NCI-H510A (cell line): ENCODE data around the gene FBXO34.
A peak's percentile ranks its signal among the peaks of the same experiment; 100 is the strongest.
"Not testable (repeated sequence)": the region's sequence is repeated elsewhere in the genome, so short reads cannot be mapped to it uniquely, and the experiment has no call there.

Experiments
- DNase-seq: peaks from one replicate; lab custom pipeline; 2025; lab: John Stamatoyannopoulos, UW

FBXO34 gene

GRCh38 chr14:55348766-55349453 lies 77.7 kb downstream of the FBXO34 start:
- no peak for DNase-seq

- no peak for DNase-seq
These were observed 78.3 kb downstream of the FBXO34 start for GRCh38 chr14:55349565-55349964.

- DNase-seq, result no peak
These were observed 79.2 kb downstream of the FBXO34 start for GRCh38 chr14:55350461-55350860.

- DNase-seq, result no peak
These were observed 79.9 kb downstream of the FBXO34 start for GRCh38 chr14:55351111-55351510.

GRCh38 chr14:55352201-55352600 lies 81.0 kb downstream of the FBXO34 start:
- no peak for DNase-seq

- no peak for DNase-seq
These were observed 82.7 kb downstream of the FBXO34 start for GRCh38 chr14:55353686-55354467.

GRCh38 chr14:55354500-55354899 lies 83.3 kb downstream of the FBXO34 start:
- DNase-seq, result peak; percentile 57

- no peak for DNase-seq
These were observed 84.7 kb downstream of the FBXO34 start for GRCh38 chr14:55355922-55356321.

GRCh38 chr14:55356913-55357312 lies 85.7 kb downstream of the FBXO34 start:
- peak; percentile 61 for DNase-seq

GRCh38 chr14:55359307-55359706 lies 88.1 kb downstream of the FBXO34 start:
- DNase-seq, result no peak

- no peak for DNase-seq
These were observed 90.0 kb downstream of the FBXO34 start for GRCh38 chr14:55361190-55361589.

GRCh38 chr14:55366271-55366670 lies 95.0 kb downstream of the FBXO34 start:
- DNase-seq, result no peak

GRCh38 chr14:55370883-55371455 lies 99.7 kb downstream of the FBXO34 start:
- DNase-seq, result no peak

- DNase-seq, result no peak
These were observed 101.2 kb downstream of the FBXO34 start for GRCh38 chr14:55372423-55372822.

- no peak for DNase-seq
These were observed 101.6 kb downstream of the FBXO34 start for GRCh38 chr14:55372825-55373224.

GRCh38 chr14:55373784-55374705 lies 102.8 kb downstream of the FBXO34 start:
- DNase-seq, result no peak

GRCh38 chr14:55374771-55375170 lies 103.5 kb downstream of the FBXO34 start:
- no peak for DNase-seq

- DNase-seq, result no peak
These were observed 106.0 kb downstream of the FBXO34 start for GRCh38 chr14:55377236-55377635.

- no peak for DNase-seq
These were observed 109.8 kb downstream of the FBXO34 start for GRCh38 chr14:55381040-55381439.

- DNase-seq, result no peak
These were observed 110.3 kb downstream of the FBXO34 start for GRCh38 chr14:55381561-55381960.

- DNase-seq, result no peak
These were observed 111.3 kb downstream of the FBXO34 start for GRCh38 chr14:55382483-55382882.

GRCh38 chr14:55383056-55383466 lies 111.8 kb downstream of the FBXO34 start:
- DNase-seq, result not testable (repeated sequence)
